HL-60 (cell line): ENCODE data around the gene HSPA4.

Experiments used
- CTCF ChIP-seq: IDR thresholded peaks from one replicate; pipeline ENCODE4 v1.5.1; 2011; ENCODE audit warnings: low read length, control low read depth, inconsistent platforms; ENCODE audit not compliant: insufficient read depth
- GABPA ChIP-seq: IDR thresholded peaks from 2 replicates; pipeline ENCODE4 v1.6.1; 2012; ENCODE audit warnings: low read depth
- POLR2AphosphoS5 ChIP-seq: IDR thresholded peaks from 2 replicates; pipeline ENCODE4 v1.6.1; 2012; ENCODE audit warnings: low read depth
- SPI1 ChIP-seq: IDR thresholded peaks from 2 replicates; pipeline ENCODE4 v1.6.1; 2012; ENCODE audit warnings: low read depth, mild to moderate bottlenecking, borderline replicate concordance
- TF ChIP-seq, protein P1 (sequence below): IDR thresholded peaks from 2 replicates; pipeline ENCODE4 v1.6.1; 2012; ENCODE audit warnings: low read depth; ENCODE audit not compliant: insufficient replicate concordance

- TF ChIP-seq CTCF = no peak
- TF ChIP-seq POLR2AphosphoS5 = no peak
- TF ChIP-seq, protein P1, sequence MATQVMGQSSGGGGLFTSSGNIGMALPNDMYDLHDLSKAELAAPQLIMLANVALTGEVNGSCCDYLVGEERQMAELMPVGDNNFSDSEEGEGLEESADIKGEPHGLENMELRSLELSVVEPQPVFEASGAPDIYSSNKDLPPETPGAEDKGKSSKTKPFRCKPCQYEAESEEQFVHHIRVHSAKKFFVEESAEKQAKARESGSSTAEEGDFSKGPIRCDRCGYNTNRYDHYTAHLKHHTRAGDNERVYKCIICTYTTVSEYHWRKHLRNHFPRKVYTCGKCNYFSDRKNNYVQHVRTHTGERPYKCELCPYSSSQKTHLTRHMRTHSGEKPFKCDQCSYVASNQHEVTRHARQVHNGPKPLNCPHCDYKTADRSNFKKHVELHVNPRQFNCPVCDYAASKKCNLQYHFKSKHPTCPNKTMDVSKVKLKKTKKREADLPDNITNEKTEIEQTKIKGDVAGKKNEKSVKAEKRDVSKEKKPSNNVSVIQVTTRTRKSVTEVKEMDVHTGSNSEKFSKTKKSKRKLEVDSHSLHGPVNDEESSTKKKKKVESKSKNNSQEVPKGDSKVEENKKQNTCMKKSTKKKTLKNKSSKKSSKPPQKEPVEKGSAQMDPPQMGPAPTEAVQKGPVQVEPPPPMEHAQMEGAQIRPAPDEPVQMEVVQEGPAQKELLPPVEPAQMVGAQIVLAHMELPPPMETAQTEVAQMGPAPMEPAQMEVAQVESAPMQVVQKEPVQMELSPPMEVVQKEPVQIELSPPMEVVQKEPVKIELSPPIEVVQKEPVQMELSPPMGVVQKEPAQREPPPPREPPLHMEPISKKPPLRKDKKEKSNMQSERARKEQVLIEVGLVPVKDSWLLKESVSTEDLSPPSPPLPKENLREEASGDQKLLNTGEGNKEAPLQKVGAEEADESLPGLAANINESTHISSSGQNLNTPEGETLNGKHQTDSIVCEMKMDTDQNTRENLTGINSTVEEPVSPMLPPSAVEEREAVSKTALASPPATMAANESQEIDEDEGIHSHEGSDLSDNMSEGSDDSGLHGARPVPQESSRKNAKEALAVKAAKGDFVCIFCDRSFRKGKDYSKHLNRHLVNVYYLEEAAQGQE = no peak
- no peak for TF ChIP-seq SPI1
- TF ChIP-seq GABPA = no peak
Measured at GRCh38 chr5:133083901-133084300, 32.1 kb downstream of the HSPA4 start.
